Fibroblast of mammary gland (primary cell): ENCODE results near the gene B3GALNT2.

Experiments used
- DNase-seq: peaks from one replicate; pipeline ENCODE4 v3.0.0-alpha.2; 2010; ENCODE audit warnings: low read depth
- H3K4me3 ChIP-seq: 2 replicates; pipeline ENCODE4 v1.5.1; 2011; ENCODE audit warnings: low read depth, mild to moderate bottlenecking, low read length, moderate library complexity; ENCODE audit not compliant: control insufficient read depth
- TF ChIP-seq, protein P1 (sequence below): conservative IDR thresholded peaks from 2 replicates; pipeline ENCODE4 v1.5.1; 2011; ENCODE audit warnings: low read depth, low read length, inconsistent platforms; ENCODE audit not compliant: control insufficient read depth, insufficient read depth

B3GALNT2 gene

GRCh38 chr1:235513495-235514366, 9.5 kb upstream of the B3GALNT2 start:
- DNase-seq, result peak; percentile 78
- H3K4me3 ChIP-seq, result no peak overlapping the region
- TF ChIP-seq, protein P1, sequence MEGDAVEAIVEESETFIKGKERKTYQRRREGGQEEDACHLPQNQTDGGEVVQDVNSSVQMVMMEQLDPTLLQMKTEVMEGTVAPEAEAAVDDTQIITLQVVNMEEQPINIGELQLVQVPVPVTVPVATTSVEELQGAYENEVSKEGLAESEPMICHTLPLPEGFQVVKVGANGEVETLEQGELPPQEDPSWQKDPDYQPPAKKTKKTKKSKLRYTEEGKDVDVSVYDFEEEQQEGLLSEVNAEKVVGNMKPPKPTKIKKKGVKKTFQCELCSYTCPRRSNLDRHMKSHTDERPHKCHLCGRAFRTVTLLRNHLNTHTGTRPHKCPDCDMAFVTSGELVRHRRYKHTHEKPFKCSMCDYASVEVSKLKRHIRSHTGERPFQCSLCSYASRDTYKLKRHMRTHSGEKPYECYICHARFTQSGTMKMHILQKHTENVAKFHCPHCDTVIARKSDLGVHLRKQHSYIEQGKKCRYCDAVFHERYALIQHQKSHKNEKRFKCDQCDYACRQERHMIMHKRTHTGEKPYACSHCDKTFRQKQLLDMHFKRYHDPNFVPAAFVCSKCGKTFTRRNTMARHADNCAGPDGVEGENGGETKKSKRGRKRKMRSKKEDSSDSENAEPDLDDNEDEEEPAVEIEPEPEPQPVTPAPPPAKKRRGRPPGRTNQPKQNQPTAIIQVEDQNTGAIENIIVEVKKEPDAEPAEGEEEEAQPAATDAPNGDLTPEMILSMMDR, result peak; percentile 98

DNA sequence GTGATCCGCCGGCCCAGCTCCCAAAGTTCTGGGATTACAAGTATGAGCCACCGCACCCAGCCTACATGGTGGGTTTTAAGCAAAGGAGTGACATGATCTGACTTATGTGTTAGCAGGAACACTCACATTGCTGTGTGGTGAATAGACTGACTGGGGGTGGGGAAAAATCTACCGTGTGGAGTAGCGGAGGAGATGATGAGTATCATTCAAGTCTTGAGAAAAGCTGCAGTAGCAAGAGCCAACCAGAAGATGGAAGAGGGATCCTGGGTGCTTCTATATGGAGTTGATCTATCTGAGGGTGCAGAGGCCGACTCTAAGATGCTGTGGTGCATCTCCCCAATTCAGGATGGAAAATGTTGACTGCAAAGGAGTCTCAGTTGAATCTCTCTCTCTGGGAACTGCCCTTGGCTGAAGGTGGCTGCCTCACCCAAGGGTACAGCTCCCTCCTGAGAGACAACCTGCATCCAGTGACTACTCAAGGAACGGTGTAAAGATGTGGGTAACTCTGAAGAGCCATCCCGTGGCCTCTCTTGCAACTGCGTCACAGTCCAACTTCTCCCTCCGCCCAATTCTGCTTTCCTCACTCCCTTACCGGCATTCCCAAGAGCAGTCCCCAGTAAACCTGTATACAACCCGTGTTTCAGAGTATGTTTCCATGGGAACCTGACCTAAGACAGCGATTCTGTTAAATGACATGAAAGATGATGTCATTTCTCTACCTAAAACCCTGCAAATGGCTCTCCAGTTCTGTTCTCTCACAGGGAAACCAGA, 7.4 kb upstream of the B3GALNT2 start:
- TF ChIP-seq, protein P1, result peak; percentile 4
- DNase-seq, result peak; percentile 49
- no peak overlapping the region for H3K4me3 ChIP-seq

DNA sequence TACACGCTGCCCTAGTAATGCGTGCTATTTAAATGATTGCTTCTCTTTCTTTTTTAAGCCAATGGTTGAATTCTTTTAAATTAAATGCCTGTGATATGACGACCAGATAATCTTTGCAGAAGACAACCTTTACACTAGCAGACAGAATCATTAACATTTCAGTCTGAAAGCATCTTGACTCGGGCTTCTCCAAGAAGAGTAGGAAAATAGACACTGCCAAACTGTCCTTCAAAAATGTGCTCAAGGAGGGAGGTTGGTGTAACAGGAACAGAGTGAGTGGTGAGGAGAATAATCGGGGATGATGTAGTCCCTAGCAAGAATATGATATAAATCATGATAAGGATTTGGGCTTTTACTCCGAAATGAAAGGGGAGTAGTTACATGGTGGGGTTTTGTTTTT, 6.6 kb upstream of the B3GALNT2 start:
- DNase-seq, result no peak
- no peak overlapping the region for H3K4me3 ChIP-seq
- TF ChIP-seq, protein P1, result no peak

DNA sequence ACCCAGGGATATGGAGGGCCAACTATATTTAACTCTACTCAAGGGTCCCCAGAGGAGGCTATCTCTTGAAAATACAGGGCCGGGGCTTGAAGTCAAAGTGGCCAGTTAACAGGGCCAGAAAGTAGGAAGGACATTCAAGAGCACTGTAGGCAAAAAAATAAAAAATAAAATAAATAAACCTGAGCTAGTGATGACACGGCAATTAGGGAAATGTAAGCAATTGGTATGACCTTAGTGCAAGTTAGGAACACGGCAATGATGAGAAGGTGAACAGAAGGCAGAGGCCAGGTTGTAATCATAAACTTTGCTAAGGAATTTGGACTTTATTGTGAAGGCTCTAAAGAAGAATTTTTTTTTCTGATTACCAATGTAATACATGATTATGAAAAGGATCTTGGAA, 3.4 kb upstream of the B3GALNT2 start:
- TF ChIP-seq, protein P1, result no peak
- no peak overlapping the region for H3K4me3 ChIP-seq
- no peak for DNase-seq

GRCh38 chr1:235504494-235505222, 406 bp upstream of the B3GALNT2 start:
- DNase-seq, result peak; percentile 98
- TF ChIP-seq, protein P1, result peak; percentile 58
- H3K4me3 ChIP-seq, result peak overlapping the region; percentile 77

- DNase-seq, result peak; percentile 46
- H3K4me3 ChIP-seq, result peak overlapping the region; percentile 70
- TF ChIP-seq, protein P1, result no peak
These were observed 690 bp downstream of the B3GALNT2 start for GRCh38 chr1:235503403-235504121.
